NCI-H146 treated with DMSO at 0.1 percent for 48 hours (cell line): Measurements from ENCODE around the gene LPCAT1.
"Not testable (repeated sequence)": the region's sequence is repeated elsewhere in the genome, so short reads cannot be mapped to it uniquely, and the experiment has no call there.

Experiments
- DNase-seq: peaks from one replicate; lab custom pipeline; 2025; ENCODE audit not compliant: unreplicated experiment; lab: John Stamatoyannopoulos, UW

Gene LPCAT1

GRCh38 chr5:1523480-1523792 lies 324 bp downstream of the LPCAT1 start:
- no peak for DNase-seq

DNA sequence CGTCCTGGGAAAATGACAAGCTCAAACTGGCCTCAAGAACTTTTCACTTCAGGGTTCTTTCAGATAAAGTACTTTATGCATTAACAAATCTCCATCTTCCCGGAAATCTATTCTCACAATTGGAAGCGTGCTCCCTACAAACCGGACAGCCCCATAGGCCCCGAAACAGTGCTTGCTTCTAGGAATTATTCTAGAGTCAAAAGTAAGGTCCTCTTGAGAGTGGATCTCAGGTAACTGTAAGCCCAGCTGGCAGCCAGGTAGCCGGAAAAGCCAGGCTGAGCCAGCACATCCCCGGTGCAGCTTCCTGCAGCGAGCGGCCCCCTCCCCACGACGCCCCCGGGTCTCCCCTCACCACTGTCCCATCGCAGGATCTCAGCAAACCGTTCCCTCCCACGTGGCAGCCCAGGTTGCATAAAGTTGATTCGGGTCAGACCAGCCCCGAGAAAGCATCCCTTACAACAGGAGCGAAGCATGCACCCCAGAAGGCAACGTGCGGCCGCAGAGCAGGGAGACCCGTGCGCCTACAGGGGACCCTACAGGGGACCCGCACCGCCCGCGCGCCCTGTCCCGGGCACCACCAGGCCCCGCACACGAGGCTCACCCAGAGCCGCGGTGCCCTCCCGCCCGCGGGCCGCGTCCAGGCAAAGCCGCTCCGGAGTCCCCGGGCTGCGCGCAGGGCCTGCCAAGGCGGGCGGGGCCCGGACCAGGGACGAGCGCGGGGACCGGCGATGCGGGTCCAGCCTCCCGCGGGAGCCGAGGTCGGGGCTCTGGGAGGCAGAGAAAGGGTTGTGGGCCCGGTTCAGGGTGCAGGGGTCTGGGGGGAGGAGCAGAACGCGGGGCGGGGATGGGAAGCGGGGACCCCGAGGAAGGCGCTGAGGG lies 920 bp downstream of the LPCAT1 start:
- no peak for DNase-seq

- no peak for DNase-seq
Observed at GRCh38 chr5:1521671-1522600, 1.8 kb downstream of the LPCAT1 start.

DNA sequence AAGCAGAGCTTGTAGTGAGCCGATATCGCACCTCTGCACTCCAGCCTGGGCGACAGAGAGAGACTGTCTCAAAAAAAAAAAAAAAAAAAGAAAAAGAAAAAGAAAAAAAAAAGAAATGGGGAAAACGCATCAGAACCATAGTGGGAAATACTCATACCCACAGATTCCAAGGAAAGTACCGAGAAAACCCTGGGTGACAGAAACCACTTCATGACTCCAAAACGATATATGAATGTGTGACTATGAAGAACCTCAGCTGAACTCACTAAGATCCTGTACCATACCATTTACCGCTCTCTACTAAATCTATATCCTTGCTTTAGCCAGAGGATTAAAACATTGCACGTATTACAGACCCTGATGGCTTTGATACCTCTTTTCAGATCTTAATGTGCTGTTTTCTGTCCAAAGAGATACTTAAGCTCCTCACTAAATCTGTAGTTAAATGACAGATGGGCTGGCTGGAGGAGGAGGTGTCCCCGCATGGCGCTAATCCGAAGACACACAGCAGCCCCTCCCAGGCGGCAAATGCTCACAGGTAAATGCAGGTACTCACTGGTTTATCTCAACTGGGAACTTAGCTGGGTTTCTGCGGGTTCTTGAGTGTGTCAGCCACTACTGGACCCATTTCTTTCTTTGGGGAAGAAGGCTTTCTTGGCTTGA lies 2.8 kb downstream of the LPCAT1 start:
- no peak for DNase-seq

GRCh38 chr5:1519631-1520210 lies 4.0 kb downstream of the LPCAT1 start:
- DNase-seq: no peak

DNA sequence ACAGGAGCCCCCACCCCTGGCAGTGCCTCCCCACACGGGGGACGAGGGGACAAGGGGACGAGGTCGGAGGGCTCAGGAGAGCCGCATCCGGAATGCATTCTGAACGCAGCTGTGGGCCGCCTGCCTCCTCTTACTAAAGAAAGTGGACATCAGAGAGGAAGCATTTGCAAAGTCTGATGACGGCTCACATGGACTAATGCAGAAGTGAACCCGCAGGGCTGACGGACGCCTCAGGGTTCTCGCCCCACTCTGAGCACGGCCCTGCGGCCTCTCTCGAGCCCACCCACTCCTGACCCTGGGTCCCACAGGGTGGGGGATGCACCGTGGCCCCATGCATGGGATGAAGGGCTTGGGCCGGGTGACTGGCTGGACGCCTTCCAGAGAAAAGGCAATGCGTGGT lies 5.9 kb downstream of the LPCAT1 start:
- DNase-seq: no peak

DNA sequence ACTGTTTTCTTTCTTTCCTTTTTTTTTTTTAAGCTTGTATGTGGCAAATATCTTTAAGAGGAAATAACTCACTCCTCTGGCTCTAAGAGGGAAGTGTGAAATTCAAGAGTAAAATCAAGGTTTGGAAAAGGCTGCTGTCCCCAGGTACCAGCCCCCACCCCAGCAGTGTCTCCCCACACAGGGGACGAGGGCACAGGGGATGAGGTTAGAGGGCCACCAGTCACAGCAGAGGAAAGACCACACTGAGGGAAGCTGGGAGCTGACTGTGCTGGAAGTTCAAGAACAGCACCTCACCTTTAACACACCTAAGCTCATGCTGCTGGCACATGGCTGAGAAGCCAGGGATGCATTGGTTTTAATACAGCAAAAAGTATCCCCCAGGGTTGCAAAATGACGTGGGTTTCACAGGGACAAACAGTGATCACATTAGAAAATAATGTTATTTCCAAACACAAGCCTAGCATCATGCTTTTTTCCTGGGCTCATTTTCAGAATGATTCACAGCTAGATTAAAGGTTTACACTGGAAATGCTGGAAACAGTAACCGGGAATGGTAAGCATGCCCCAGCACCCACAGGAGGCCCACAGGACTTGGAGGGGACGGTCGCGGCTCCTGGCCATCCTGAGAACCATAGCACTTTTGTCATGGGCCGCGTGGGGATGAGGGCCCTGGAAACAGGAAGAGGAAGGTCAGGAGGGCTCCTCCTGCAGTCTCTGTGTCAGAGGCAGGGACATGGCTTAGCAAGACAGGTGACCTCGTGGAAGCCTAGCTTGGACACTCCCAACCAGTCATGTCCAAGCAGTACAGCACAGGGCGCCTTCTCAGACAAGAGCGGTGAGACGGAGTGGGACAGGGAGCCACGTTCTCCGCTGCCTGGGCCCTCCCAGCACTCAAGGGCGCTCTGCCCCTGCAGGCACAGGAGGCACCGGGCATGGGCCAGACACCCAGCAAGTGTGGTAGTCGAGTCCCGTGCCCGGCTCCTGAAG lies 6.9 kb downstream of the LPCAT1 start:
- no peak for DNase-seq

- DNase-seq: no peak
Observed at GRCh38 chr5:1515921-1516571, 7.7 kb downstream of the LPCAT1 start.

GRCh38 chr5:1515311-1515920 lies 8.3 kb downstream of the LPCAT1 start:
- DNase-seq: no peak

GRCh38 chr5:1514819-1515310 lies 8.9 kb downstream of the LPCAT1 start:
- not testable (repeated sequence) for DNase-seq

- DNase-seq: no peak
Observed at GRCh38 chr5:1514027-1514818, 9.5 kb downstream of the LPCAT1 start.

DNA sequence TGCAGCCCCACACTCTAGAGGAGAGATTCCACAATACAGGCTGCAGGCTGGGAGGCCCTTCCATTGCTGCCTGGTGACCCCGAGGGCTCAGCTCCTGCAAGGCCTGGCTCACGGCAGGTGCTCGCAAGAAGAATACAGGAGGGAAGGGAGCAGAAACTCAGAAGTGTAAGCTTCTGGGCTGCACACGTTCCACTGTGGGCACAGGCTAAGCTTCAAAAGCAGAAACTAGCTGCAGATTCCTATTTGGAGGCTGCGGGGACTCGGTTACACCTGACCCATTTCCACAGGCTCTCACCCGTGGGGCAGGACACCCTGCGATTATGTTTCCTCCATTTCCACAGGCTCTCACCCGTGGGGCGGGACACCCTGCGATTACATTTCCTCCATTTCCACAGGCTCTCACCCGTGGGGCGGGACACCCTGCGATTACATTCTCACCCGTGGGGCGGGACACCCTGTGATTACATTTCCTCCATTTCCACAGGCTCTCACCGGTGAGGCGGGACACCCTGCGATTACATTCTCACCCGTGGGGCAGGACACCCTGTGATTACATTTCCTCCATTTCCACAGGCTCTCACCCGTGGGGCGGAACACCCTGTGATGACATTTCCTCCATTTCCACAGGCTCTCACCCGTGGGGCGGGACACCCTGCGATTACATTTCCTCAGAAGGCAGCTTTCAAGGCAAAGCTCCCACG lies 10.3 kb downstream of the LPCAT1 start:
- no peak for DNase-seq

DNA sequence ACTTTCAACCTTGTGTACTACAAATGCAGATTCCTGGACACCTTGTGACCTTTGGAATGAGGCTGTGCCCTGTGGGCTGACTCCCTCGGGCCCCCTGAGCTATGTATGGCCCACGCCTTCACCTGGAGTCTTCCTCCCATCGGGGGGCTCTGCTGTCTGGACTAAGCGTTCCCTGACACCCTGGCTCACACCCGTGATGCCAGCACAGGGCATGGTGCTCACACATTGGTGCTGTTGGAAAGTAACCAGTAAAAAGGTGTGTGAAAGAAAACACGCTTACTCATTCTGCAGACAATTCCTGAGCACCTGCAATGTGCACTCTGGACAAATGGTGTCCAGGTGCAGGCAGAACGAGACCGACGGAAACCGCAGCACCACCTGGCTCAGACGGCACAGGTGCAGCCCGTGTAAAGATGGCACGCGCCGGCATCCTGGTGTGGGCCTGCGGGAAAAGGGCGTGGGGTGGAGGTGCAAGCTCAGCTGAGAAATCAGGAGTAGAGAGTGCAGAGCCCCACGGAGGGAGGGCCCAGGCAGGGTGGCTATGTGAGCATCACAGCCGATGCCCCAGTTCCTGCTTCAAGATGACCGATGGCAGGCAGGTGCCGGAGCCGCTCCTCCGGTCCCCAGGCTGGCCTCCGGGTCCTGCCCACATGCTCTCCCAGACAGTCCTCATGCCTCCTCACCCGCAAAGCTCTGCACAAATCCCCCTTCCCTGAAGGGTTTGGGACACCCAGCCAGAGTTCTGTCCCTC lies 11.0 kb downstream of the LPCAT1 start:
- no peak for DNase-seq

DNA sequence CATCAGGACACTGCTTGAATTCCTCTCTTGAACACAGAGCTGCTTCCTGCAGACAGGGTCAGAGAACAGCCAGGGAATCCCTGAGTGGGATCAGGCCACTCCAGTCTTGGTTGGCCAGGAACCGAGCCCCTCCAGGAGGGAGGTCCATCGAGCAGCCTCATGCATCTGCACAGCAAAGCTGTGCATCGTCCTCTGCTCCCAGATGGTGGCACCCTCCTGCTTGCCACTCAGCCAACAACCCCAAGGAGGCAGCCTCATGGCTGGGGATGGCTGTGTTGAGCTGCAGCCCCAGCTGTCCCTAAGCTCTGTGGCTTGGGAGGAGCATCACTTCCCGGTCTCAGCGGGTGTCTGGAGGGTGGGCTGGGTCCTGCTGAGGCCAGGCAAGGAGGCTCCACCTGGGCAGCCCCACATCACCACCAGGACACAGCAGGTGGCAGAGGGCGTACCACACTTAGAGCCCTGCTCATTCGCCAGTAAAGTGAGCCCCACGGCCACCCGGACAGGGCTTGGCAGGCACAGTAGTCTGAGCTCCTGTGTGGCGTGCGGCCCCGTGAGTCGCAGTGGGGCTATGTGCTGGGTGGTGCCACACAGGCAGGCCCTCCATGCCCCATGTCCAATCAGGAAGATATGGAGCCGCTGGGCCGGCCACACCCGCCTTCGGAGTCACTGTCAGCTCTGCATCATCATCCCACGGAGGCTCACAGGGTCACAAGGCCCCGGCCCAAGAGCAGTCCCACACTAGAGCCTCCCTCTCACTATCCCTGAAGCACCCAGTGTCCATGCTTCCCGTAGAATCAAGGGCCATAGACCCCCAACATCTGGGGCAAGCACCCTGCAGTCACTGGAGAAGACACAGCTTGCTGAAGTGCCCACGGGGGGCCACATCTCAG lies 11.9 kb downstream of the LPCAT1 start:
- DNase-seq: no peak

DNA sequence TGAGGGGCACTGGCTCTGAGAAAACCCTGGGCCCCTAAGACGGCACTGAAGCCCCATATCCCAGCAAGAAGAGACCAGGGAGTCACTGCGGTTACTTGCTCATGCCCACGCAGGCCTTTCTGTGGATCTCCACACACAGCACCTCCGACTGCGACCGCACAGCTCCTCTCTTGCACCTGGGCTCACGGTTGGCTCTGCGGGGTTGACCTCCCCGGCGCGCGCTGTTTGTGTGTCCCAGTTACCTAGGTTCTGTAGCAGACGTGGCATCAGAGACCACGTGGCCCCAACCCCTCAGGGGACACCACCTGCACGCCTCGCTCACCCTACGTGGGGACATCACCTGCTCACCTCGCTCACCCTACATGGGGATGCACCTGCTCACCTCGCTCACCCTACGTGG lies 12.7 kb downstream of the LPCAT1 start:
- DNase-seq: no peak

GRCh38 chr5:1510631-1511030 lies 13.1 kb downstream of the LPCAT1 start:
- DNase-seq: no peak
